PC-9 (cell line): ENCODE data around the gene MME. TPM values are rescaled to one million over a fixed set of nuclear protein-coding genes. Genes with fewer than 3 reads are reported as not detected.

ENCODE experiments used
- BruUV-seq: library from RNA; stranded (reverse); fragments of 400-500 nt; replicated peaks from 2 replicates; lab custom pipeline; 2021; lab: Mats Ljungman, UMichigan
- CTCF ChIA-PET: fragments of 300-600 bp; sonication (Branson Sonifier 250); formaldehyde crosslinking; loops from one replicate; lab custom pipeline; 2022; ENCODE audit warnings: antibody characterized with exemption; lab: Charles Lee
- POLR2A ChIA-PET: fragments of 300-600 bp; sonication (Branson Sonifier 250); formaldehyde crosslinking; loops from one replicate; lab custom pipeline; 2022; ENCODE audit warnings: antibody characterized with exemption; ENCODE audit not compliant: unreplicated experiment; lab: Charles Lee
- DNase-seq, 2 experiments: peaks; one replicate each; pipeline versions ENCODE4 v3.0.0 to v3.0.0-alpha.2; 2015 to 2022; ENCODE audit warnings: mixed read lengths in 1 of 2
- H2AFZ ChIP-seq: fragments of 200-600 bp; sonication (generic); 2 replicates; pipeline ENCODE4 v1.8.1; 2017; ENCODE audit warnings: antibody characterized with exemption
- H3F3A ChIP-seq: fragments of 200-600 bp; sonication (generic); 2 replicates; pipeline ENCODE4 v1.8.1; 2017; ENCODE audit warnings: antibody characterized with exemption, mild to moderate bottlenecking, low read depth; ENCODE audit not compliant: insufficient read depth
- H3K27ac ChIP-seq: fragments of 200-600 bp; sonication (generic); 2 replicates; pipeline ENCODE4 v1.6.1; 2016; ENCODE audit warnings: mixed run types
- H3K27me3 ChIP-seq: fragments of 200-600 bp; sonication (generic); 2 replicates; pipeline ENCODE4 v1.6.1; 2016; ENCODE audit warnings: low read depth, mixed run types; ENCODE audit not compliant: insufficient read depth
- H3K36me3 ChIP-seq: fragments of 200-600 bp; sonication (generic); 2 replicates; pipeline ENCODE4 v1.6.1; 2016; ENCODE audit warnings: low read depth, mixed run types
- H3K4me1 ChIP-seq: fragments of 200-600 bp; sonication (generic); replicated peaks from 2 replicates; pipeline ENCODE4 v1.6.1; 2016; ENCODE audit warnings: mixed run types; ENCODE audit not compliant: insufficient read depth
- H3K4me2 ChIP-seq: fragments of 200-600 bp; sonication (generic); 2 replicates; pipeline ENCODE4 v1.6.1; 2017; ENCODE audit warnings: mixed run types
- H3K4me3 ChIP-seq: fragments of 200-600 bp; sonication (generic); 2 replicates; pipeline ENCODE4 v1.6.1; 2016; ENCODE audit warnings: mixed run types
- H3K79me2 ChIP-seq: fragments of 200-600 bp; sonication (generic); 2 replicates; pipeline ENCODE4 v1.6.1; 2017; ENCODE audit warnings: low read depth, mixed run types
- H3K9me2 ChIP-seq: fragments of 200-600 bp; sonication (generic); 2 replicates; pipeline ENCODE4 v1.8.1; 2017; ENCODE audit warnings: mild to moderate bottlenecking; ENCODE audit not compliant: insufficient read depth
- H3K9me3 ChIP-seq: fragments of 200-600 bp; sonication (generic); 2 replicates; pipeline ENCODE4 v1.8.1; 2016; ENCODE audit warnings: low read depth; ENCODE audit not compliant: insufficient read depth
- H4K20me1 ChIP-seq: fragments of 200-600 bp; sonication (generic); 2 replicates; pipeline ENCODE4 v1.8.1; 2017; ENCODE audit not compliant: insufficient read depth
- CTCF ChIP-seq: fragments of 200-600 bp; sonication (generic); conservative IDR thresholded peaks from 2 replicates; pipeline ENCODE4 v1.6.1; 2017; ENCODE audit warnings: mixed run types, antibody characterized with exemption, mild to moderate bottlenecking, moderate library complexity
- EZH2 ChIP-seq: fragments of 200-600 bp; sonication (generic); IDR thresholded peaks from 2 replicates; pipeline ENCODE4 v1.8.0; 2017; ENCODE audit warnings: antibody characterized with exemption, low read depth
- intact Hi-C: fragments of 100-400 bp; cut with micrococcal nuclease; formaldehyde crosslinking; loops from one replicate; pipeline ENCODE4 v1.10.0; 2022; ENCODE audit not compliant: unreplicated experiment
- total RNA-seq: library from RNA; stranded (reverse); gene quantifications from 2 replicates; pipeline ENCODE4 v1.2.3, GENCODE V29; 2021

The MME gene
- total RNA-seq, 1 experiment from 2014 or later, result 2.1 TPM

GRCh38 chr3:155217591-155217990 is 137.5 kb downstream of the MME start:
- ChIA-PET CTCF (no interaction called here), POLR2A (no interaction called here)
- Histone ChIP-seq H4K20me1 (no peaks in the 10 kb centered on the region), H3K9me3 (no peaks in the 10 kb centered on the region), H3K36me3 (no peaks in the 10 kb centered on the region), H3K27ac (no peak overlapping the region), H3K4me1 (no peaks in the 10 kb centered on the region), H3F3A (no peaks in the 10 kb centered on the region), H3K27me3 (no peaks in the 10 kb centered on the region), H2AFZ (no peak overlapping the region), H3K79me2 (no peaks in the 10 kb centered on the region), H3K4me3 (no peak overlapping the region), H3K4me2 (no peak overlapping the region), H3K9me2 (no peaks in the 10 kb centered on the region)
- intact Hi-C loops, result no loop called here
- no TSS peak for BruUV-seq
- no peak for TF ChIP-seq EZH2
- TF ChIP-seq CTCF, result no peak
- DNase-seq, result no peak

DNA sequence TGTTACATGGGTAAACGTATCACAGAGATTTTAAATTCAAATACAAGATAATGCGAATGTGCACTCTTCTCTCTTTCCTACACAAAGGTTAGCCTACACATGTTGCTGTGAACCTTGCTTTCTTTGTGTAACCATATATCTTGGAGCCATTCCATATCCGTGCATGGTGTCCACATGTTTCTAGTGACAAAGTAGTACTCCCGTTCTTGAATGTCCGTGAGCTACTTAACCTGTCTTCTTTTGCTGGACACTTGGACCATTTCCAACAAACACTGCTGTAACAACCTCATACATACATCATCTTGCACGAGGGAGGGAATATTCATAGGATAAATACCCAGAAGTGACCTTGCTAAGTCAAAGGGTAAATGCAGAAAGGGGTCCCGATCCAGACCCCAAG is 138.3 kb downstream of the MME start:
- H3K4me1 ChIP-seq, result no peaks in the 10 kb centered on the region
- ChIA-PET CTCF (no interaction called here), POLR2A (no interaction called here)
- no peaks in the 10 kb centered on the region for H3K36me3 ChIP-seq
- no peak for TF ChIP-seq CTCF
- no peak for TF ChIP-seq EZH2
- H3K9me3 ChIP-seq, result no peaks in the 10 kb centered on the region
- no peaks in the 10 kb centered on the region for H3K9me2 ChIP-seq
- DNase-seq, result no peak
- no peak overlapping the region for H3K4me3 ChIP-seq
- H4K20me1 ChIP-seq, result no peaks in the 10 kb centered on the region
- H2AFZ ChIP-seq, result no peak overlapping the region
- BruUV-seq, result no TSS peak
- H3K27me3 ChIP-seq, result no peaks in the 10 kb centered on the region
- intact Hi-C loops, result no loop called here
- no peaks in the 10 kb centered on the region for H3K79me2 ChIP-seq
- H3K4me2 ChIP-seq, result no peak overlapping the region
- no peaks in the 10 kb centered on the region for H3F3A ChIP-seq
- no peak overlapping the region for H3K27ac ChIP-seq

GRCh38 chr3:155219106-155219505 is 139.0 kb downstream of the MME start:
- no peaks in the 10 kb centered on the region for H3K27me3 ChIP-seq
- H3F3A ChIP-seq, result no peaks in the 10 kb centered on the region
- H3K9me3 ChIP-seq, result no peaks in the 10 kb centered on the region
- H3K4me3 ChIP-seq, result no peak overlapping the region
- no peak overlapping the region for H3K27ac ChIP-seq
- intact Hi-C loops, result no loop called here
- CTCF ChIA-PET, result no interaction called here
- TF ChIP-seq EZH2, result no peak
- no peak for TF ChIP-seq CTCF
- no peaks in the 10 kb centered on the region for H3K9me2 ChIP-seq
- H2AFZ ChIP-seq, result no peak overlapping the region; the same call in 1 of the 2 replicates
- no peaks in the 10 kb centered on the region for H3K79me2 ChIP-seq
- no peaks in the 10 kb centered on the region for H3K36me3 ChIP-seq
- no peaks in the 10 kb centered on the region for H3K4me1 ChIP-seq
- POLR2A ChIA-PET, result no interaction called here
- no TSS peak for BruUV-seq
- no peaks in the 10 kb centered on the region for H4K20me1 ChIP-seq
- H3K4me2 ChIP-seq, result no peak overlapping the region
- no peak for DNase-seq
